Lower lobe of right lung (tissue), 2 donors: ENCODE data around the gene SHD. TPM values are rescaled to one million over a fixed set of nuclear protein-coding genes. Genes with fewer than 3 reads are reported as not detected.

Experiments
- ATAC-seq, 2 donors: fragments of 200-7000 bp; cut with Tn5 transposase; one replicate each; pipeline ENCODE4 v1.9.1; 2020 to 2022; ENCODE audit warnings: mild to moderate bottlenecking in 2 of 2, moderate library complexity in 2 of 2
- DNase-seq: peaks from one replicate; pipeline ENCODE4 v3.0.0-alpha.2; 2020
- H3K27ac ChIP-seq: fragments of 200-600 bp; one replicate; pipeline ENCODE4 v1.8.0; 2022
- H3K27me3 ChIP-seq: fragments of 200-600 bp; one replicate; pipeline ENCODE4 v1.8.0; 2022; ENCODE audit warnings: low read depth
- H3K36me3 ChIP-seq: fragments of 200-600 bp; one replicate; pipeline ENCODE4 v1.8.0; 2022; ENCODE audit warnings: mild to moderate bottlenecking
- H3K4me1 ChIP-seq: fragments of 200-600 bp; one replicate; pipeline ENCODE4 v1.8.0; 2022
- H3K4me3 ChIP-seq: fragments of 200-600 bp; one replicate; pipeline ENCODE4 v1.8.0; 2022; ENCODE audit warnings: mild to moderate bottlenecking
- H3K9me3 ChIP-seq: fragments of 200-600 bp; one replicate; pipeline ENCODE4 v1.8.0; 2022
- CTCF ChIP-seq: fragments of 200-600 bp; IDR thresholded peaks from one replicate; pipeline ENCODE4 v1.8.0; 2022; ENCODE audit warnings: antibody characterized with exemption, mild to moderate bottlenecking
- intact Hi-C: fragments of 100-400 bp; cut with DNase I; formaldehyde crosslinking; loops from one replicate; pipeline ENCODE4 v1.11.0; 2022
- total RNA-seq: library from RNA; stranded (reverse); fragmentation: NEBNext Ultra II Directional; extraction: Animal tissue kit (Norgen Biotek cat#: 25700); gene quantifications from one replicate; pipeline ENCODE4 v1.2.1, GENCODE V29; 2021
- donor health status: DM: no; HTN: yes; CAD: no; lungs with severe emphysema.

The SHD gene
- total RNA-seq, 1 donor from 2014 or later = not detected

- ATAC-seq = no peak
- H3K4me1 ChIP-seq = no peaks in the 10 kb centered on the region
- H3K4me3 ChIP-seq = no peak overlapping the region
- H3K36me3 ChIP-seq = no peaks in the 10 kb centered on the region
- DNase-seq = no peak
- H3K9me3 ChIP-seq = no peaks in the 10 kb centered on the region
- TF ChIP-seq CTCF = no peak
- intact Hi-C loops = no loop called here
- H3K27me3 ChIP-seq = peaks cover 34% of the 10 kb centered on the region
- no peak overlapping the region for H3K27ac ChIP-seq
These were observed 15.3 kb downstream of the SHD start for GRCh38 chr19:4294389-4294788.

GRCh38 chr19:4295972-4296771 is 17.1 kb downstream of the SHD start:
- Histone ChIP-seq H3K4me3 (no peak overlapping the region), H3K9me3 (no peaks in the 10 kb centered on the region), H3K36me3 (no peaks in the 10 kb centered on the region), H3K4me1 (no peaks in the 10 kb centered on the region), H3K27ac (no peak overlapping the region), H3K27me3 (peaks cover 29% of the 10 kb centered on the region)
- ATAC-seq (no peak), DNase-seq (no peak)
- intact Hi-C loops = no loop called here
- no peak for TF ChIP-seq CTCF

GRCh38 chr19:4297901-4298809 is 19.1 kb downstream of the SHD start:
- no peak for ATAC-seq
- no peak overlapping the region for H3K27ac ChIP-seq
- H3K4me1 ChIP-seq = no peaks in the 10 kb centered on the region
- intact Hi-C loops = no loop called here
- H3K36me3 ChIP-seq = no peaks in the 10 kb centered on the region
- H3K27me3 ChIP-seq = peaks cover 31% of the 10 kb centered on the region
- TF ChIP-seq CTCF = no peak
- no peak for DNase-seq
- no peaks in the 10 kb centered on the region for H3K9me3 ChIP-seq
- H3K4me3 ChIP-seq = no peak overlapping the region

DNA sequence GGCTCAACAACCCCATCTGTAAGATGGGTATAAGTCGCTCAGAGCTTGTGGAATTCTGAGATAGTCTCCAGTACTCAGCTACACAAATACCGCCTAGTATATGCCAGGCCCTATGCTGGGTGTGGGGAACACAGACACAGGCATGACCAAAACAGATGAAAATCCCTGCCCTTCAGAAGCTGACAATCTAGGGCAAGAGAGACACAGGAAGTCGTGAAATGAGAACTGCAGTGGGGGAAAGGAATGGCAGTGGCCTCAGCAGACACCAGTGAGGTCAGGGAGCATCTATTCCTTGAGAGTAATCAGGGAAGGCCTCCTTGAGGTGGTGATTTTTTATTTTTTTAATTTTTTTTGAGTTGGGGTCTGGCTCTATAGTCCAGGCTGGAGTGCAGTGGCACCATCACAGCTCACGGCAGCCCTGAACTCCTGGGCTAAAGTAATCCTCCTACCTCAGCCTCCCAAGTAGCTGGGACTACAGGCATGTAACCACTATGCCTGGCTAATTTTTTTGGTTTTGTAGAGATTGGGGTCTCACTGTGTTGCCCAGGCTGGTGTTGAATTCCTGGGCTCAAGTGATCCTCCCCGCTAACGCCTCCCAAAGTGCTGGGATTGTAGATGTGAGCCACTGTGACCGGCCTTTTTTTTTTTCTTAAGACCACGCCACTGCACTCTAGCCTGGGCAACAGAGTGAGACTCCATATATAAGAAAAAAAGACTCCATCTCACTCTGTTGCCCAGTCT is 19.9 kb downstream of the SHD start:
- H3K4me1 ChIP-seq = no peaks in the 10 kb centered on the region
- no peak for TF ChIP-seq CTCF
- no peak overlapping the region for H3K27ac ChIP-seq
- intact Hi-C loops = no loop called here
- peaks cover 31% of the 10 kb centered on the region for H3K27me3 ChIP-seq
- ATAC-seq (no peak), DNase-seq (no peak)
- no peak overlapping the region for H3K4me3 ChIP-seq
- no peaks in the 10 kb centered on the region for H3K9me3 ChIP-seq
- H3K36me3 ChIP-seq = no peaks in the 10 kb centered on the region

DNA sequence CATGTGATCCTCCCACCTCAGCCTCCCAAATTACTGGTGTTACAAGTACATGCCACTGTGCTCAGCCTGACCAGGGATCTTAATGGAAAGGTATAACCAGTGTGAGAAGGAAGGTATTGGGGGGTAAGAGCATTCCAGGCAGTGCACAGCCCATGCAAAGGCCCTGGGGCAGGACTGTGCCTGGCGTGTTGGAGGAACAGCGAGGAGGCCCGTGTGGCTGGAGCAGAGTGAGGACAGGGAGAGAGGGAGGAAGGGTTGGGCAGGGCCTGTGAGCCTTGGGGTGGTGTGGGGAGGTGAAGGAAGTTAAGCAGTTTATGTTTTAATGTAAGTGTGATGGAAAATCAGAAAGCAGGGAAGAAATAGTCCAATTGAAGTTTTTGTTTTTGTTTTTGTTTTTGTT is 21.5 kb downstream of the SHD start:
- Histone ChIP-seq H3K4me1 (no peaks in the 10 kb centered on the region), H3K27ac (no peak overlapping the region), H3K27me3 (peaks cover 36% of the 10 kb centered on the region), H3K9me3 (no peaks in the 10 kb centered on the region), H3K36me3 (no peaks in the 10 kb centered on the region), H3K4me3 (no peak overlapping the region)
- TF ChIP-seq CTCF = no peak
- ATAC-seq = no peak
- intact Hi-C loops = no loop called here
- DNase-seq = no peak
